CD14-positive monocyte (primary cell): Measurements from ENCODE around the gene DMAC2L. TPM values are rescaled to one million over a fixed set of nuclear protein-coding genes. Genes with fewer than 3 reads are reported as not detected.

Experiments
- DNase-seq, 3 donors: peaks; one replicate each; pipeline ENCODE4 v3.0.0-alpha.2; 2011 to 2022
- H2AFZ ChIP-seq: 2 replicates; pipeline ENCODE4 v1.6.0; 2012; ENCODE audit warnings: mild to moderate bottlenecking, low read depth, low read length, inconsistent platforms; ENCODE audit not compliant: insufficient read depth, poor library complexity, severe bottlenecking
- H3K27ac ChIP-seq, 2 donors: 1 replicate in 1 of 2; 2 replicates in 1 of 2; pipeline ENCODE4 v1.5.1; 2012 to 2013; ENCODE audit warnings: low read length in 2 of 2, control low read depth in 1 of 2, inconsistent platforms in 1 of 2, low read depth in 1 of 2, mild to moderate bottlenecking in 1 of 2
- H3K27me3 ChIP-seq, 2 donors: one replicate each; pipeline versions ENCODE4 v1.6.0 to v1.6.1; 2011 to 2013; ENCODE audit warnings: low read length in 2 of 2; ENCODE audit not compliant: control insufficient read depth in 2 of 2, insufficient read depth in 2 of 2
- H3K36me3 ChIP-seq, 2 donors: replicated peaks in 1 of 2; 1 replicate in 1 of 2; 2 replicates in 1 of 2; pipeline versions ENCODE4 v1.5.1 to v1.6.1; 2012 to 2013; ENCODE audit warnings: low read length in 2 of 2, control low read depth in 1 of 2, inconsistent platforms in 1 of 2, mild to moderate bottlenecking in 1 of 2; ENCODE audit not compliant: insufficient read depth in 2 of 2, control insufficient read depth in 1 of 2
- H3K4me1 ChIP-seq, 2 donors: 1 replicate in 1 of 2; 2 replicates in 1 of 2; pipeline versions ENCODE4 v1.5.1 to v1.6.1; 2012 to 2013; ENCODE audit warnings: low read length in 2 of 2, control low read depth in 1 of 2, inconsistent platforms in 1 of 2, mild to moderate bottlenecking in 1 of 2, moderate library complexity in 1 of 2; ENCODE audit not compliant: insufficient read depth in 2 of 2, control insufficient read depth in 1 of 2
- H3K4me2 ChIP-seq: replicated peaks from 2 replicates; pipeline ENCODE3; 2012; ENCODE audit warnings: low read length, moderate library complexity, mild to moderate bottlenecking; ENCODE audit not compliant: poor library complexity, severe bottlenecking; ENCODE audit errors: extremely low read depth
- H3K4me3 ChIP-seq, 3 experiments: fragments of 200-600 bp in 1 of 3; sonication (generic) in 1 of 3; replicated peaks in 1 of 3; 1 replicate in 2 of 3; 2 replicates in 1 of 3; pipeline ENCODE4 v1.5.1; 2011 to 2013; ENCODE audit warnings: low read length in 3 of 3, mild to moderate bottlenecking in 3 of 3, control low read depth in 2 of 3, low read depth in 2 of 3, inconsistent platforms in 1 of 3, moderate library complexity in 1 of 3
- H3K79me2 ChIP-seq: 2 replicates; pipeline ENCODE4 v1.6.0; 2012; ENCODE audit warnings: mild to moderate bottlenecking, control low read depth, inconsistent platforms, low read length, moderate library complexity; ENCODE audit not compliant: insufficient read depth
- H3K9ac ChIP-seq: 2 replicates; pipeline ENCODE4 v1.6.0; 2017; ENCODE audit warnings: low read length, mild to moderate bottlenecking; ENCODE audit not compliant: insufficient read depth, poor library complexity, severe bottlenecking
- H3K9me3 ChIP-seq, 2 donors: replicated peaks in 1 of 2; 1 replicate in 1 of 2; 2 replicates in 1 of 2; pipeline versions ENCODE4 v1.5.1 to v1.6.1; 2012 to 2013; ENCODE audit warnings: low read length in 2 of 2, control low read depth in 1 of 2; ENCODE audit not compliant: control insufficient read depth in 1 of 2, insufficient read depth in 1 of 2
- H4K20me1 ChIP-seq: 2 replicates; pipeline ENCODE4 v1.6.0; 2012; ENCODE audit warnings: mild to moderate bottlenecking, low read length, control low read depth, moderate library complexity; ENCODE audit not compliant: insufficient read depth
- H3K27ac Mint-ChIP-seq, 7 donors: one replicate each; pipeline ENCODE4 v1.8.0; 2020; ENCODE audit warnings: mild to moderate bottlenecking in 7 of 7, mixed read lengths in 7 of 7, moderate library complexity in 6 of 7, inconsistent platforms in 2 of 7
- H3K27me3 Mint-ChIP-seq, 3 donors: one replicate each; pipeline ENCODE4 v1.8.0; 2021 to 2022; ENCODE audit warnings: low read depth in 3 of 3, mild to moderate bottlenecking in 3 of 3, mixed read lengths in 3 of 3, moderate library complexity in 3 of 3, inconsistent platforms in 1 of 3
- H3K36me3 Mint-ChIP-seq, 2 donors: one replicate each; pipeline ENCODE4 v1.8.0; 2020; ENCODE audit warnings: mixed read lengths in 2 of 2, inconsistent platforms in 1 of 2, mild to moderate bottlenecking in 1 of 2
- H3K4me1 Mint-ChIP-seq: one replicate; pipeline ENCODE4 v1.8.0; 2020; ENCODE audit warnings: mild to moderate bottlenecking, mixed read lengths
- H3K4me3 Mint-ChIP-seq, 2 donors: one replicate each; pipeline ENCODE4 v1.8.0; 2020; ENCODE audit warnings: mild to moderate bottlenecking in 2 of 2, mixed read lengths in 2 of 2, moderate library complexity in 1 of 2
- H3K9me3 Mint-ChIP-seq, 7 donors: one replicate each; pipeline ENCODE4 v1.8.0; 2020 to 2022; ENCODE audit warnings: mixed read lengths in 7 of 7, mild to moderate bottlenecking in 6 of 7, moderate library complexity in 6 of 7, inconsistent platforms in 2 of 7
- CTCF ChIP-seq: fragments of 200-600 bp; IDR thresholded peaks from one replicate; pipeline ENCODE4 v1.8.0; 2022; ENCODE audit warnings: antibody characterized with exemption, mild to moderate bottlenecking
- WGBS: methylation state at CpG from one replicate; pipeline ENCODE4 v1.1.5; 2013; ENCODE audit warnings: missing lambda C conversion rate; ENCODE audit not compliant: insufficient coverage; 5-methylcytosine and 5-hydroxymethylcytosine counted together
- intact Hi-C, 2 donors: fragments of 100-400 bp; cut with micrococcal nuclease; formaldehyde crosslinking; loops; one replicate each; pipeline versions ENCODE4 v1.15.0 to v1.15.1; 2023
- polyA plus RNA-seq, 3 donors: library from polyadenylated mRNA; depleted of rRNA in 1 of 3; unstranded in 2 of 3; stranded (reverse) in 1 of 3; fragments of 300-500 nt in 2 of 3; fragments of >200 nt in 1 of 3; fragmentation: Illumina TruSeq in 2 of 3; gene quantifications; 1 replicate in 2 of 3; 2 replicates in 1 of 3; pipeline ENCODE4 v1.2.3, GENCODE V29; 2012 to 2021

DMAC2L gene
- polyA plus RNA-seq, 3 donors: 13.4 to 17.3 (median 16.4) TPM

DNA sequence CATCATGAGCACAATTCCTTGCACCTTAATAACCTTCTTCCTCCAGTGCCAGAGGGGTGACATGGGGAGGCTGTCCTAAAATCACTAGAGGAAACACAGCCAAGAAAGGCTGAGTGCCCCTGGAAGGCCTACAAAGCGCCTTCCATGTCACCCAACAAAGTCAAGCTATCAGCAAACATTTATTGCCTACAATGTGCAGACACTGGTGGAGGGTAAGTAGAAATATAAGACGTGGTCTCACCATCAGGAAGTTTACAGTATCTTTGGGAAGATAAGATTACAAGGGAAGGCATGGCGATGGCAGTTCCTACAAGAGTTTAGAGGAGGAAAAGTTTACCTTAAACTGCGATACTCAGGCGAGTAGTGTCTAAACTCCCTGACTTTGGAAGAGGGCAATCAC, 27.9 kb downstream of the DMAC2L start:
- Histone ChIP-seq H3K27ac (no peak overlapping the region), H2AFZ (no peak overlapping the region), H4K20me1 (no peaks in the 10 kb centered on the region), H3K4me1 (peaks cover 0 to 5% of the 10 kb centered on the region in 2 donors), H3K27me3 (no peaks in the 10 kb centered on the region), H3K9ac (no peak overlapping the region), H3K4me3 (no peak overlapping the region), H3K79me2 (no peaks in the 10 kb centered on the region), H3K36me3 (peaks cover 0 to 4% of the 10 kb centered on the region in 2 donors), H3K4me2 (no peak overlapping the region), H3K9me3 (no peaks in the 10 kb centered on the region)
- intact Hi-C loops: no loop called here
- WGBS: no CpG with 5 or more reads among the region's 5 CpGs
- Mint-ChIP-seq H3K36me3 (peaks cover 21 to 26% of the 10 kb centered on the region in 2 donors), H3K9me3 (no peaks in the 10 kb centered on the region), H3K27me3 (peaks cover 0 to 2% (median 0%) of the 10 kb centered on the region in 3 donors), H3K4me3 (no peak overlapping the region), H3K4me1 (peaks cover 19% of the 10 kb centered on the region), H3K27ac (peak overlapping the region in 1 of 7 donors; percentile 40)
- no peak for DNase-seq
- no peak for TF ChIP-seq CTCF

- Histone ChIP-seq H3K4me1 (peaks cover 0 to 5% of the 10 kb centered on the region in 2 donors), H3K4me3 (no peak overlapping the region), H3K4me2 (no peak overlapping the region), H3K27me3 (no peaks in the 10 kb centered on the region), H3K79me2 (no peaks in the 10 kb centered on the region), H2AFZ (no peak overlapping the region), H3K9me3 (no peaks in the 10 kb centered on the region), H3K36me3 (peaks cover 0 to 4% of the 10 kb centered on the region in 2 donors), H3K27ac (no peak overlapping the region), H3K9ac (no peak overlapping the region), H4K20me1 (no peaks in the 10 kb centered on the region)
- Mint-ChIP-seq H3K4me3 (no peak overlapping the region), H3K36me3 (peaks cover 23 to 27% of the 10 kb centered on the region in 2 donors), H3K27ac (no peak overlapping the region), H3K9me3 (no peaks in the 10 kb centered on the region), H3K4me1 (peaks cover 16% of the 10 kb centered on the region), H3K27me3 (peaks cover 0 to 3% (median 0%) of the 10 kb centered on the region in 3 donors)
- 92% methylated on average over 6 of the region's 9 CpGs for WGBS
- no peak for DNase-seq
- TF ChIP-seq CTCF: no peak
- intact Hi-C loops: no loop called here
Measured at GRCh38 chr14:50340963-50341362, 28.8 kb downstream of the DMAC2L start.
